HG03159 (cell line): ENCODE measurements around the gene TBX19.

Experiments used
- ATAC-seq: cut with Tn5 transposase; IDR thresholded peaks from one replicate; pipeline ENCODE4 v1.9.1; 2021; ENCODE audit warnings: mild to moderate bottlenecking, moderate library complexity; ENCODE audit not compliant: unreplicated experiment

Gene TBX19

GRCh38 chr1:168279253-168279652, 1.4 kb upstream of the TBX19 start:
- ATAC-seq: no peak

GRCh38 chr1:168281603-168282325, 1.1 kb downstream of the TBX19 start:
- no peak for ATAC-seq

- ATAC-seq: no peak
Observed at GRCh38 chr1:168285521-168285790, 4.8 kb downstream of the TBX19 start.

GRCh38 chr1:168285971-168286927, 5.6 kb downstream of the TBX19 start:
- no peak for ATAC-seq

- ATAC-seq: peak; percentile 66
Observed at GRCh38 chr1:168287237-168287664, 6.6 kb downstream of the TBX19 start.

- no peak for ATAC-seq
Observed at GRCh38 chr1:168288311-168289052, 7.8 kb downstream of the TBX19 start.

- no peak for ATAC-seq
Observed at GRCh38 chr1:168291222-168291837, 10.7 kb downstream of the TBX19 start.

GRCh38 chr1:168293356-168293755, 12.7 kb downstream of the TBX19 start:
- no peak for ATAC-seq

GRCh38 chr1:168295411-168296114, 14.9 kb downstream of the TBX19 start:
- no peak for ATAC-seq

GRCh38 chr1:168297019-168297730, 16.5 kb downstream of the TBX19 start:
- no peak for ATAC-seq

- no peak for ATAC-seq
Observed at GRCh38 chr1:168298446-168298845, 17.8 kb downstream of the TBX19 start.

- ATAC-seq: no peak
Observed at GRCh38 chr1:168300626-168301025, 19.9 kb downstream of the TBX19 start.

- ATAC-seq: no peak
Observed at GRCh38 chr1:168301664-168302320, 21.1 kb downstream of the TBX19 start.

- ATAC-seq: no peak
Observed at GRCh38 chr1:168303716-168304540, 23.3 kb downstream of the TBX19 start.

GRCh38 chr1:168304865-168305264, 24.2 kb downstream of the TBX19 start:
- ATAC-seq: no peak

- no peak for ATAC-seq
Observed at GRCh38 chr1:168312718-168313604, 32.3 kb downstream of the TBX19 start.

- ATAC-seq: no peak
Observed at GRCh38 chr1:168316142-168316541, 35.5 kb downstream of the TBX19 start.
